ENCODE results near the gene IL6ST. TPM values are rescaled to one million over a fixed set of nuclear protein-coding genes. Genes with fewer than 3 reads are reported as not detected.
A peak's percentile ranks its signal among the peaks of the same experiment; 100 is the strongest.
"Not testable (repeated sequence)": the region's sequence is repeated elsewhere in the genome, so short reads cannot be mapped to it uniquely, and the experiment has no call there.

The IL6ST gene
- total RNA-seq, 1 experiment from 2014 or later: 60.2 TPM

DNA sequence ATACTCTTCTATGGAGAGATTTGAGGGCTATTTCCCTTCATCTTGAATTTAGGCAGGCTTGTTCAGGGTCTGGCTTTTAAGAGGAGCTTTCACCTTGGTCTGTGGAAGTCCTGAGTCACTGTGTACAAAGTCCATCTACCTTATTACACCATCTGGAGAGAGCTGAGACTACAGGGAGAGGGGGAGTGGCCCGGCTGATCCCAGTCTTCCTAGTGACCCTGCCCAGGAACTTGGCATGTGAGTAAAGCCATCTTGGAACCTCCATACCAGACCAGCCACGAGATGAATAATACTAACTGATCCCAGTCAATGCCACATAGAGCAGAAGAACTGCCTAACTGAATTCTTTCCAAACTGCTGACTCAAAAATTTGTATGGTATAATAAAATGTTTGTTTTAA, 8.4 kb upstream of the IL6ST start:
- Histone ChIP-seq H4K20me1 (ENCODE audit: insufficient read depth) (no peaks in the 10 kb centered on the region), H3K9me3 (ENCODE audit: insufficient read depth, low read depth) (no peaks in the 10 kb centered on the region), H3K4me2 (no peak overlapping the region), H3K79me2 (ENCODE audit: low read depth) (no peaks in the 10 kb centered on the region), H3K36me3 (ENCODE audit: low read depth) (no peaks in the 10 kb centered on the region), H3K4me3 (no peak overlapping the region), H3K4me1 (replicated peaks; ENCODE audit: insufficient read depth) (peaks cover 12% of the 10 kb centered on the region), H3K9me2 (ENCODE audit: insufficient read depth) (no peaks in the 10 kb centered on the region), H2AFZ (peak overlapping the region; percentile 14; the same call in 1 of the 2 replicates), H3K27me3 (ENCODE audit: insufficient read depth, low read depth) (no peaks in the 10 kb centered on the region), H3K27ac (peak overlapping the region; percentile 63), H3F3A (ENCODE audit: insufficient read depth, low read depth) (0 out of 2 replicates have a peak, but pooled peaks cover 4% of the 10 kb centered on the region)
- TF ChIP-seq, protein P1, sequence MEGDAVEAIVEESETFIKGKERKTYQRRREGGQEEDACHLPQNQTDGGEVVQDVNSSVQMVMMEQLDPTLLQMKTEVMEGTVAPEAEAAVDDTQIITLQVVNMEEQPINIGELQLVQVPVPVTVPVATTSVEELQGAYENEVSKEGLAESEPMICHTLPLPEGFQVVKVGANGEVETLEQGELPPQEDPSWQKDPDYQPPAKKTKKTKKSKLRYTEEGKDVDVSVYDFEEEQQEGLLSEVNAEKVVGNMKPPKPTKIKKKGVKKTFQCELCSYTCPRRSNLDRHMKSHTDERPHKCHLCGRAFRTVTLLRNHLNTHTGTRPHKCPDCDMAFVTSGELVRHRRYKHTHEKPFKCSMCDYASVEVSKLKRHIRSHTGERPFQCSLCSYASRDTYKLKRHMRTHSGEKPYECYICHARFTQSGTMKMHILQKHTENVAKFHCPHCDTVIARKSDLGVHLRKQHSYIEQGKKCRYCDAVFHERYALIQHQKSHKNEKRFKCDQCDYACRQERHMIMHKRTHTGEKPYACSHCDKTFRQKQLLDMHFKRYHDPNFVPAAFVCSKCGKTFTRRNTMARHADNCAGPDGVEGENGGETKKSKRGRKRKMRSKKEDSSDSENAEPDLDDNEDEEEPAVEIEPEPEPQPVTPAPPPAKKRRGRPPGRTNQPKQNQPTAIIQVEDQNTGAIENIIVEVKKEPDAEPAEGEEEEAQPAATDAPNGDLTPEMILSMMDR (conservative IDR thresholded peaks at IDR 0.05): no peak
- no peak for TF ChIP-seq EZH2 (IDR thresholded peaks at IDR 0.05; ENCODE audit: low read depth)
- intact Hi-C loops (cut with micrococcal nuclease; ENCODE audit: unreplicated experiment): no loop called here
- CTCF ChIA-PET: no interaction called here
- BruUV-seq (replicated peaks): no TSS peak
- DNase-seq: peak; percentile 18 to 66
- POLR2A ChIA-PET (ENCODE audit: unreplicated experiment): interaction anchor here (0.7 kb wide), 1 partner anchor 208 kb away, joined by 4 read pairs; no protein-coding TSS in a partner anchor

DNA sequence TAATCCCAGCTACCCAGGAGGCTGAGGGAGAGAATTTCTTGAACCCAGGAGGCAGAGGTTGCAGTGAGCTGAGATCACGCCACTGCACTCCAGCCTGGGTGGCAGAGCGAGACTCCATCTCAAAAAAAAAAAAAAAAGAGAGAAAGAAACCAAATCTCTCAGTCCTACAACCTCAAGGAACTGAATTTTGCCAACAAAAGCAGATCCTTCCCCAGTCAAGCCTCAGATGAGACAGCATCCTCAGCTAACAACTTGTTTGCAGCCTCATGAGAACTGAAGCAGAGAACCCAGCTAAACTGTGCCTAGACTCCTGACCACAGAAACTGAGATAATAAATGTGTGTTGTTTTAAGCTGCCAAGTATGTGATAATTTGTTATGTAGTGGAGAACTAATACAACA, 7.5 kb upstream of the IL6ST start:
- H3K4me1 ChIP-seq (replicated peaks; ENCODE audit: insufficient read depth): peaks cover 15% of the 10 kb centered on the region
- peak overlapping the region; percentile 63; the same call in 1 of the 2 replicates for H3K27ac ChIP-seq
- no peak for DNase-seq
- no peak overlapping the region for H3K4me3 ChIP-seq
- no peaks in the 10 kb centered on the region for H3K9me2 ChIP-seq (ENCODE audit: insufficient read depth)
- TF ChIP-seq, protein P1 (conservative IDR thresholded peaks at IDR 0.05): no peak
- no peak for TF ChIP-seq EZH2 (IDR thresholded peaks at IDR 0.05; ENCODE audit: low read depth)
- no peaks in the 10 kb centered on the region for H3K36me3 ChIP-seq (ENCODE audit: low read depth)
- peaks cover 10% of the 10 kb centered on the region for H3F3A ChIP-seq (ENCODE audit: insufficient read depth, low read depth)
- H3K27me3 ChIP-seq (ENCODE audit: insufficient read depth, low read depth): no peaks in the 10 kb centered on the region
- no peaks in the 10 kb centered on the region for H3K9me3 ChIP-seq (ENCODE audit: insufficient read depth, low read depth)
- H3K4me2 ChIP-seq: no peak overlapping the region
- no peak overlapping the region for H2AFZ ChIP-seq
- no peaks in the 10 kb centered on the region for H3K79me2 ChIP-seq (ENCODE audit: low read depth)
- no peaks in the 10 kb centered on the region for H4K20me1 ChIP-seq (ENCODE audit: insufficient read depth)
- POLR2A ChIA-PET (ENCODE audit: unreplicated experiment): no interaction called here
- CTCF ChIA-PET: no interaction called here
- no TSS peak for BruUV-seq (replicated peaks)
- intact Hi-C loops (cut with micrococcal nuclease; ENCODE audit: unreplicated experiment): no loop called here

DNA sequence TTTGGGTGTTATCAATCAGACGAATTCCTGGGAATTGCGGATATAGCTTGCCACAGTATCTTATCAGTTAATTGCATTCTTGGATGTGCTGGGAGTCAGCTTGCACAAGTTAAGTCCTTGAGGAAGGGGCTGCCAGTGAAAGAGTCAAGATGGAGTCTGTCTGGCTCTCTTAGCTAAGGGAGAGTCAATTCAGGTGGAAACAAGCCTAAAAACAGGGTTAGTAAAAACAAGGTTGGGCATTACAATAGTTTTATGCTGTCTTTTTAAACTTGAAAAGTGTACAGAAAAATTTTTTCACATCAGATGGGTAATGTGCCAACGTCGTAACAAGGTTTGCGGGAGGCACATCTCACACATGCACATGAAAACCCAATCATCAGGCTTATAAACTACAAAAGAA, 5.5 kb upstream of the IL6ST start:
- DNase-seq; BruUV-seq (replicated peaks); H3K79me2 ChIP-seq (ENCODE audit: low read depth); POLR2A ChIA-PET (ENCODE audit: unreplicated experiment); H3K9me3 ChIP-seq (ENCODE audit: insufficient read depth, low read depth); H3K4me2 ChIP-seq; H4K20me1 ChIP-seq (ENCODE audit: insufficient read depth); H3K9me2 ChIP-seq (ENCODE audit: insufficient read depth); H3K27ac ChIP-seq; H3K36me3 ChIP-seq (ENCODE audit: low read depth); H3K4me3 ChIP-seq; intact Hi-C loops (cut with micrococcal nuclease; ENCODE audit: unreplicated experiment); H2AFZ ChIP-seq; H3K27me3 ChIP-seq (ENCODE audit: insufficient read depth, low read depth); CTCF ChIA-PET: not testable (repeated sequence)
- Histone ChIP-seq H3K4me1 (replicated peaks; ENCODE audit: insufficient read depth) (peaks cover 32% of the 10 kb centered on the region), H3F3A (ENCODE audit: insufficient read depth, low read depth) (peaks cover 16% of the 10 kb centered on the region)

DNA sequence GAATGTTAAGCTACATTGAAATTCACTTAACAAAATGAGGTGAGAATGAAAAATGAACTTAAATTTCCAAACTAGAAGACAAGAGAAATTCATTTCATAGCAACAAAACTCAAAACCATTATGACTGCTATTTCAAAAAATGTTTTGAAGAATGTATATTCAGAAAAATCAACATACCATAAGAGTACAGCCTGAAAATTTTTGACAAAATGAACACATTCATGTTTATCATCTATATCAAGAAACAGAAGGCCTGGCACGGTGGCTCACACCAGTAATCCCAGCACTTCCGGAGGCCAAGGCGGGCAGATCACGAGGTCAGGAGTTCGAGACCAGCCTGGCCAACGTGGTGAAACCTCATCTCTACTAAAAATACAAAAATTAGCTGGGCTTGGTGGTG, 4.2 kb upstream of the IL6ST start:
- Histone ChIP-seq H3K4me3 (no peak overlapping the region), H2AFZ (no peak overlapping the region), H3K36me3 (ENCODE audit: low read depth) (no peaks in the 10 kb centered on the region), H3F3A (ENCODE audit: insufficient read depth, low read depth) (peaks cover 19% of the 10 kb centered on the region), H3K4me2 (no peak overlapping the region), H3K4me1 (replicated peaks; ENCODE audit: insufficient read depth) (peaks cover 32% of the 10 kb centered on the region), H3K9me2 (ENCODE audit: insufficient read depth) (no peaks in the 10 kb centered on the region), H4K20me1 (ENCODE audit: insufficient read depth) (no peaks in the 10 kb centered on the region), H3K9me3 (ENCODE audit: insufficient read depth, low read depth) (no peaks in the 10 kb centered on the region), H3K27ac (no peak overlapping the region), H3K79me2 (ENCODE audit: low read depth) (peaks cover 15% of the 10 kb centered on the region), H3K27me3 (ENCODE audit: insufficient read depth, low read depth) (no peaks in the 10 kb centered on the region)
- TF ChIP-seq EZH2 (IDR thresholded peaks at IDR 0.05; ENCODE audit: low read depth): no peak
- TF ChIP-seq, protein P1 (conservative IDR thresholded peaks at IDR 0.05): no peak
- ChIA-PET CTCF (no interaction called here), POLR2A (ENCODE audit: unreplicated experiment) (no interaction called here)
- no TSS peak for BruUV-seq (replicated peaks)
- intact Hi-C loops (cut with micrococcal nuclease; ENCODE audit: unreplicated experiment): loop anchor here (5.0 kb wide), 1 partner anchor 113 kb away; no protein-coding TSS in a partner anchor
- no peak for DNase-seq

Data from PC-9 (cell line).